WERI-Rb-1 (cell line): ENCODE results near the gene TSFM.

ENCODE experiments used
- DNase-seq: peaks from one replicate; pipeline ENCODE4 v3.0.0-alpha.2; 2020
- H3K27ac ChIP-seq: fragments of 250-450 bp; sonication (Bioruptor Pico); 2 replicates; pipeline ENCODE4 v1.5.1; 2020; ENCODE audit warnings: mild to moderate bottlenecking, moderate library complexity
- H3K27me3 ChIP-seq: fragments of 250-450 bp; sonication (Bioruptor Pico); 2 replicates; pipeline ENCODE4 v1.5.1; 2021; ENCODE audit warnings: mild to moderate bottlenecking, low read depth, moderate library complexity; ENCODE audit not compliant: insufficient read depth, severe bottlenecking
- H3K36me3 ChIP-seq: fragments of 250-450 bp; sonication (Bioruptor Pico); 2 replicates; pipeline ENCODE4 v1.5.1; 2020; ENCODE audit warnings: mild to moderate bottlenecking, moderate library complexity
- H3K4me3 ChIP-seq: 2 replicates; pipeline ENCODE4 v1.5.1; 2011; ENCODE audit warnings: low read depth, mild to moderate bottlenecking, control low read depth, low read length
- H3K9me3 ChIP-seq: fragments of 250-450 bp; sonication (Bioruptor Pico); 2 replicates; pipeline ENCODE4 v1.5.1; 2021; ENCODE audit warnings: mild to moderate bottlenecking, moderate library complexity; ENCODE audit not compliant: severe bottlenecking
- TF ChIP-seq, protein P1 (sequence below): IDR thresholded peaks from 2 replicates; pipeline ENCODE4 v1.5.1; 2011; ENCODE audit warnings: low read depth, mild to moderate bottlenecking, control low read depth, inconsistent platforms, low read length

The TSFM gene

GRCh38 chr12:57740656-57741412 lies 41.8 kb upstream of the TSFM start:
- DNase-seq = no peak
- Histone ChIP-seq H3K27me3 (peaks cover 20% of the 10 kb centered on the region), H3K36me3 (peaks cover 4% of the 10 kb centered on the region; the same call in 1 of the 2 replicates), H3K9me3 (no peaks in the 10 kb centered on the region), H3K4me3 (no peak overlapping the region), H3K27ac (no peak overlapping the region)
- TF ChIP-seq, protein P1, sequence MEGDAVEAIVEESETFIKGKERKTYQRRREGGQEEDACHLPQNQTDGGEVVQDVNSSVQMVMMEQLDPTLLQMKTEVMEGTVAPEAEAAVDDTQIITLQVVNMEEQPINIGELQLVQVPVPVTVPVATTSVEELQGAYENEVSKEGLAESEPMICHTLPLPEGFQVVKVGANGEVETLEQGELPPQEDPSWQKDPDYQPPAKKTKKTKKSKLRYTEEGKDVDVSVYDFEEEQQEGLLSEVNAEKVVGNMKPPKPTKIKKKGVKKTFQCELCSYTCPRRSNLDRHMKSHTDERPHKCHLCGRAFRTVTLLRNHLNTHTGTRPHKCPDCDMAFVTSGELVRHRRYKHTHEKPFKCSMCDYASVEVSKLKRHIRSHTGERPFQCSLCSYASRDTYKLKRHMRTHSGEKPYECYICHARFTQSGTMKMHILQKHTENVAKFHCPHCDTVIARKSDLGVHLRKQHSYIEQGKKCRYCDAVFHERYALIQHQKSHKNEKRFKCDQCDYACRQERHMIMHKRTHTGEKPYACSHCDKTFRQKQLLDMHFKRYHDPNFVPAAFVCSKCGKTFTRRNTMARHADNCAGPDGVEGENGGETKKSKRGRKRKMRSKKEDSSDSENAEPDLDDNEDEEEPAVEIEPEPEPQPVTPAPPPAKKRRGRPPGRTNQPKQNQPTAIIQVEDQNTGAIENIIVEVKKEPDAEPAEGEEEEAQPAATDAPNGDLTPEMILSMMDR = no peak

GRCh38 chr12:57741413-57741789 lies 41.2 kb upstream of the TSFM start:
- TF ChIP-seq, protein P1 = no peak
- no peak overlapping the region for H3K27ac ChIP-seq
- DNase-seq = no peak
- peaks cover 9% of the 10 kb centered on the region; the same call in 1 of the 2 replicates for H3K36me3 ChIP-seq
- no peaks in the 10 kb centered on the region for H3K9me3 ChIP-seq
- H3K27me3 ChIP-seq = peaks cover 20% of the 10 kb centered on the region
- no peak overlapping the region for H3K4me3 ChIP-seq

DNA sequence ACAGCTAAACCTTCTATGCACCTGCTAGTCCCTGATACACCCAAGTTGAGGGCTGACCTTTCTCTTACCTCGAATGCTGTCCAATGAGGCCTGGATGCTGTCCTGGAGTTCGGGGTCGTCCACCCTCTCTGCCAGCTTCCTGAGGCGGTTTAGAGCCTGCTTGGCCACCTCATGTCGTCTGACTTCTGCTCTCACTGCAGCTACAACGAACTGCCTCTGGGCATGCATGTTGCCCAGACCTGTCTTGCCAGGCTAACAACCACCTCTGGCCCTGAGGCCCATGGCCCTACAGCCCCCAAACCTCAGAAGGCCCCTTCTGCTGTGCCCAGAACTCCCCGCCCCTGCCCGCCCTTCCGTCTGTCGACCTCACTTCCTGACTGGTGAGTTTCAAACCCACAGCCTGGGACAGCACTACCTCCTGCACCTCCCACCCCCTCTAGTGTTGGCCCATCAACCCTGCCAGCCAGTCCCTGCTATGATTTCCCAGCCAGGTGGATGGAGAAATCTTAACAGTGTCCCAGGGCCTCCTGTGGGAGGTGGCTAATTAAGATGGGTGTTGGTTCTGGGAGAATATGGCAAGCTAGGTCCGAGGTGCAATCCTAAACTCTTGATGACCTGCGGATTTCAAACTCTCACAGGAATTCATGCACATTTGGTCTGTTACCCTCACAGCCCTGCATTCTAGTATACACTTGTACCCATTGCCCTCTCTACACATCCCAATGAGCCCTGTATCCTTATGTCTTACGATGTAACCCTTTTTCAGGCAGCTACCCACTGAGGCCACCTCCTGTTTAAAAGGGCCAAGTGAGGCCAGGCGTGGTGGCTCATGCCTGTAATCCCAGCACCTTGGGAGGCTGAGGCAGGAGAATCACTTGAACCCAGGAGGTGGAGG lies 40.5 kb upstream of the TSFM start:
- no peak for DNase-seq

DNA sequence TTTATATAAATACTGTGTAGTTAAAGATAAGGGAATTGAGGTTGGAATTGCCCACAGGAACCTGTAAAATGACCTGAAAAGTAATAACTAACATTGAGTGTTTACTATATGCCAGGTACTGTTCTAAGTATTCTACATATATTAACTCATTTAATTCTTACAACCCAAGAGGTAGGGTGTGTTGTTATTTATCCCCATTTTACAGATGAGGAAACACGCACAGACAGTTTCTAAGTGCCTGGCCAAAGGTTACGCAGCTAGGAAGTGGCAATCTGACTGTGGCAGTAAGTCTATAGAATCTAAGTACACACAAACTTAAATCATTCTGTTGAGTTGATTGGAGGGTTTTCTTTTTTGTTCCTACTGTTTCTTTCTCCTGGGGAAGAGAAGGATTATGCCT lies 38.8 kb upstream of the TSFM start:
- Histone ChIP-seq H3K4me3 (no peak overlapping the region), H3K27ac (no peak overlapping the region)

More for the DNA sequence above, 40.5 kb upstream of the TSFM start:
- H3K9me3 ChIP-seq = no peaks in the 10 kb centered on the region
- no peak overlapping the region for H3K27ac ChIP-seq
- peaks cover 16% of the 10 kb centered on the region for H3K36me3 ChIP-seq
- H3K27me3 ChIP-seq = peaks cover 13% of the 10 kb centered on the region
- H3K4me3 ChIP-seq = no peak overlapping the region
- TF ChIP-seq, protein P1 = peak; percentile 25

DNA sequence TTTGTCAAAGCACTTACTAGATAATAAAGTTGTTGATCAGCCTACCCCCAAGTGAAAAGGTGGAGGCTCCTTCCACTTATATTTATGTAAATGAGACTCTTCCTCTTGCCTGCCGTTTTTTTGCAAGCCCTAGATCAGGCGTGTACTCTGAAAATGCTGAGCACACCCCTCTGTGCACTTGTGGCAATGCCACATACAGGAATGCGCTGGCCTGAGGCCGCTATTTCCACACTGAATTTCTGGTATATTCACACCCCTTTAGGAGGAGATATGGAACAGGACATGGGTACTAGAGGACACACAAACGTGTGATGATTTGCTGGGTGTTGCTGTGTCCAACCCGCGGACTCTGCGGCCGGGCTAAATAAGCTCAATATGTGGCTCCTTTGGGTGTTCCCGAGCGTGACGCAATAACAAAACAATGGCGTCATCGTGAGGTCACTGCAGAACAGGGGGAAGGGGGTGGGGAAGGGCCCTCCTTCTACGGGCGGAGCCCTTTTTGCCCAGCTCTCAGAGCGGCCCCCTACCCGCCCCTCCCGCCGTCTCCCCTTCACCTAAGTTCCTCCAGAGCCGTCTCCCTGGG lies 38.3 kb upstream of the TSFM start:
- Histone ChIP-seq H3K27ac (peak overlapping the region; percentile 93), H3K9me3 (no peaks in the 10 kb centered on the region), H3K27me3 (peaks cover under 1% of the 10 kb centered on the region), H3K4me3 (peak overlapping the region; percentile 84), H3K36me3 (peaks cover 37% of the 10 kb centered on the region)
- TF ChIP-seq, protein P1 = no peak
- DNase-seq = peak; percentile 76

More for the DNA sequence above, 38.8 kb upstream of the TSFM start:
- H3K36me3 ChIP-seq = peaks cover 32% of the 10 kb centered on the region
- TF ChIP-seq, protein P1 = no peak
- H3K27me3 ChIP-seq = peaks cover 3% of the 10 kb centered on the region
- DNase-seq = no peak
- no peaks in the 10 kb centered on the region for H3K9me3 ChIP-seq
